Loucy (cell line): ENCODE results near the gene IGF2R.

ENCODE experiments used
- H2AFZ ChIP-seq: fragments of 200-600 bp; sonication (generic); 2 replicates; pipeline ENCODE4 v1.6.0; 2016; ENCODE audit warnings: antibody characterized with exemption, mild to moderate bottlenecking, low read length, moderate library complexity
- H3F3A ChIP-seq: fragments of 200-600 bp; 2 replicates; pipeline ENCODE4 v1.6.0; 2016; ENCODE audit warnings: antibody characterized with exemption, low read depth, mild to moderate bottlenecking
- H3K27me3 ChIP-seq: fragments of 200-600 bp; sonication (generic); 2 replicates; pipeline ENCODE4 v1.6.1; 2014; ENCODE audit warnings: low read length, mild to moderate bottlenecking; ENCODE audit not compliant: insufficient read depth, poor library complexity, severe bottlenecking
- H3K36me3 ChIP-seq: fragments of 200-600 bp; sonication (generic); 2 replicates; pipeline ENCODE4 v1.6.1; 2016; ENCODE audit warnings: low read length; ENCODE audit not compliant: insufficient read depth
- H3K4me1 ChIP-seq: fragments of 200-600 bp; sonication (generic); 2 replicates; pipeline ENCODE4 v1.5.1; 2014; ENCODE audit warnings: low read length, mild to moderate bottlenecking; ENCODE audit not compliant: insufficient read depth, poor library complexity, severe bottlenecking
- H3K4me2 ChIP-seq: fragments of 200-600 bp; sonication (generic); 2 replicates; pipeline ENCODE4 v1.6.0; 2014; ENCODE audit warnings: antibody characterized with exemption, low read length, low read depth, mild to moderate bottlenecking; ENCODE audit not compliant: poor library complexity, severe bottlenecking
- H3K4me3 ChIP-seq: fragments of 200-600 bp; sonication (generic); 2 replicates; pipeline ENCODE4 v1.5.1; 2014; ENCODE audit warnings: low read length, mild to moderate bottlenecking, mixed read lengths; ENCODE audit not compliant: poor library complexity, severe bottlenecking
- H3K79me2 ChIP-seq: fragments of 200-600 bp; sonication (generic); 2 replicates; pipeline ENCODE4 v1.6.1; 2014; ENCODE audit warnings: low read length; ENCODE audit not compliant: insufficient read depth
- H3K9ac ChIP-seq: fragments of 200-600 bp; sonication (generic); 2 replicates; pipeline ENCODE4 v1.6.0; 2014; ENCODE audit warnings: mild to moderate bottlenecking, low read depth, low read length, moderate library complexity; ENCODE audit not compliant: poor library complexity, severe bottlenecking
- H3K9me2 ChIP-seq: fragments of 200-600 bp; sonication (generic); replicated peaks from 2 replicates; pipeline ENCODE4 v1.6.1; 2016; ENCODE audit warnings: low read depth, low read length, mixed read lengths
- H3K9me3 ChIP-seq: fragments of 200-600 bp; sonication (generic); 2 replicates; pipeline ENCODE4 v1.6.1; 2014; ENCODE audit warnings: mild to moderate bottlenecking, antibody characterized with exemption, low read length, low read depth; ENCODE audit not compliant: insufficient read depth
- H4K20me1 ChIP-seq: fragments of 200-600 bp; sonication (generic); 2 replicates; pipeline ENCODE4 v1.6.0; 2014; ENCODE audit warnings: antibody characterized with exemption, low read length, mild to moderate bottlenecking; ENCODE audit not compliant: insufficient read depth, poor library complexity, severe bottlenecking
- CTCF ChIP-seq: fragments of 200-600 bp; sonication (generic); conservative IDR thresholded peaks from 2 replicates; pipeline ENCODE4 v1.5.1; 2014; ENCODE audit warnings: mild to moderate bottlenecking, antibody characterized with exemption, low read length
- EZH2phosphoT487 ChIP-seq: fragments of 200-600 bp; IDR thresholded peaks from 2 replicates; pipeline ENCODE4 v1.6.1; 2018; ENCODE audit warnings: antibody characterized with exemption, mild to moderate bottlenecking, moderate library complexity, borderline replicate concordance

Gene IGF2R

GRCh38 chr6:160054271-160054670 is 85.4 kb downstream of the IGF2R start:
- Histone ChIP-seq H3K9me3 (no peaks in the 10 kb centered on the region), H3K79me2 (no peaks in the 10 kb centered on the region), H3K4me3 (no peak overlapping the region), H3K9me2 (no peaks in the 10 kb centered on the region), H3K9ac (no peak overlapping the region), H4K20me1 (no peaks in the 10 kb centered on the region), H2AFZ (no peak overlapping the region), H3F3A (no peaks in the 10 kb centered on the region), H3K36me3 (peaks cover 58% of the 10 kb centered on the region; the same call in 1 of the 2 replicates), H3K27me3 (no peaks in the 10 kb centered on the region), H3K4me2 (no peak overlapping the region), H3K4me1 (no peaks in the 10 kb centered on the region)
- TF ChIP-seq CTCF (no peak), EZH2phosphoT487 (no peak)

DNA sequence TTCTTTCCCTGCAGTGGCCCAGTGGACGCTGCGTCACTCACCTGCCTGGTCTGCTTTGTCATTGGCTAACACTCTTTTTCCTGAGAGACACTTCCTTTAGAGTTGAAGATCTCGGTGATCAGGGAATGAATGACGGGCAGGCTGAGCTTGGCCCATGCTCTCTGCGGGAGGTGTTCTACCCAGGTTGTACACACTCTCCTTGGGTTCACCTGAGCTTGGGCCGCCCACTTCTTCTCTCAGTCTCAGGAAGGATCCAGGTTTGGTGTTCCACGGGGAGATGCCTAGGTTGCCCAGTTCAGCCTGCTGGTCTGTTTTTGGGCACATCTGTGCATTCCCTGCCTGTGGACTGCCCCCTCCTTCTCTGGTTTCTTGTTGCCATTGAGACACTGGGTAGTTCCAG is 86.0 kb downstream of the IGF2R start:
- Histone ChIP-seq H2AFZ (no peak overlapping the region), H3K9ac (no peak overlapping the region), H3F3A (no peaks in the 10 kb centered on the region), H3K9me2 (no peaks in the 10 kb centered on the region), H4K20me1 (no peaks in the 10 kb centered on the region), H3K79me2 (no peaks in the 10 kb centered on the region), H3K4me3 (no peak overlapping the region), H3K4me2 (no peak overlapping the region), H3K36me3 (peaks cover 58% of the 10 kb centered on the region; the same call in 1 of the 2 replicates), H3K27me3 (no peaks in the 10 kb centered on the region), H3K9me3 (no peaks in the 10 kb centered on the region), H3K4me1 (no peaks in the 10 kb centered on the region)
- TF ChIP-seq CTCF (no peak), EZH2phosphoT487 (no peak)

DNA sequence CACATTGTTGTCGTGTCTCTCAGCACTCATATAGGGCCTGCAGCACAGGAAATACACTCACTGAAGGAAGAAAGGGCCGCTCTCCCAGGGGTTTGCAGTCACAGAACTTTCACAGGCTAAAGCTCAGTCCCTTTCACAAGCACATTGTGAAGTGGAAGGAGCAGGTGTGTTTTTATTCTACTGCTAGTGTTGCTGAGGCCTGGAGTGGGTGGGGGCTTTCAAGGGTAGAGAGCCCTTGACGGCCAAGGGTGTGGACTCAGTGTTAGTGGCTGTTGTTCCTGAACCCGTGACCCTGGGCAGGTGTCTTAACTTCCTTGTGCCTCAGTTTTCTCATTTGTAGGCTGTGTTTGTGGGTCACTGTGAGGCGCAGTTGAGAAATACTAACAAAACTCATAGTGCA is 86.5 kb downstream of the IGF2R start:
- H3K27me3 ChIP-seq: no peaks in the 10 kb centered on the region
- TF ChIP-seq CTCF: no peak
- no peak for TF ChIP-seq EZH2phosphoT487
- H3K79me2 ChIP-seq: no peaks in the 10 kb centered on the region
- no peaks in the 10 kb centered on the region for H4K20me1 ChIP-seq
- no peaks in the 10 kb centered on the region for H3K4me1 ChIP-seq
- no peak overlapping the region for H3K9ac ChIP-seq
- H3F3A ChIP-seq: no peaks in the 10 kb centered on the region
- H3K9me3 ChIP-seq: no peaks in the 10 kb centered on the region
- no peak overlapping the region for H3K4me2 ChIP-seq
- no peak overlapping the region for H2AFZ ChIP-seq
- no peaks in the 10 kb centered on the region for H3K9me2 ChIP-seq
- H3K36me3 ChIP-seq: peaks cover 59% of the 10 kb centered on the region; the same call in 1 of the 2 replicates
- H3K4me3 ChIP-seq: no peak overlapping the region
